H1 (cell line): ENCODE results near the gene CERS3. TPM values are rescaled to one million over a fixed set of nuclear protein-coding genes. Genes with fewer than 3 reads are reported as not detected.

Source experiments
- CTCF ChIA-PET: fragments of 300-600 bp; sonication (Branson Sonifier 250); formaldehyde crosslinking; loops from one replicate; lab custom pipeline; 2021; ENCODE audit not compliant: partially characterized antibody; lab: Charles Lee
- POLR2A ChIA-PET: fragments of 300-600 bp; sonication (Branson Sonifier 250); formaldehyde crosslinking; loops from one replicate; lab custom pipeline; 2021; ENCODE audit warnings: inconsistent platforms; ENCODE audit not compliant: partially characterized antibody; lab: Charles Lee
- DNase-seq, 2 experiments: peaks; one replicate each; pipeline versions ENCODE4 v3.0.0 to v3.0.0-alpha.2; 2010 to 2022; ENCODE audit warnings: low spot score in 2 of 2, low read depth in 1 of 2, mixed read lengths in 1 of 2
- FAIRE-seq: peaks from 2 replicates; lab custom pipeline; 2011; peaks lifted over from hg19 to GRCh38; lab: Jason Lieb, UNC
- H2AFZ ChIP-seq: 2 replicates; pipeline ENCODE4 v1.8.1; 2012; ENCODE audit warnings: low read length, inconsistent platforms
- H2AK5ac ChIP-seq: 2 replicates; pipeline ENCODE4 v1.6.1; 2013; ENCODE audit warnings: low read depth, low read length
- H2BK120ac ChIP-seq: replicated peaks from 2 replicates; pipeline ENCODE3; 2013; ENCODE audit warnings: low read depth, low read length, inconsistent platforms
- H2BK12ac ChIP-seq: 2 replicates; pipeline ENCODE4 v1.6.1; 2013; ENCODE audit warnings: low read depth, low read length
- H2BK15ac ChIP-seq: 2 replicates; pipeline ENCODE4 v1.6.1; 2013; ENCODE audit warnings: low read length
- H2BK20ac ChIP-seq: 2 replicates; pipeline ENCODE4 v1.6.1; 2013; ENCODE audit warnings: low read length
- H2BK5ac ChIP-seq: 2 replicates; pipeline ENCODE4 v1.6.1; 2013; ENCODE audit warnings: low read depth, low read length
- H3K14ac ChIP-seq: 2 replicates; pipeline ENCODE4 v1.6.1; 2013; ENCODE audit warnings: inconsistent platforms; ENCODE audit not compliant: insufficient read length
- H3K18ac ChIP-seq: 2 replicates; pipeline ENCODE4 v1.6.1; 2013; ENCODE audit warnings: low read length; ENCODE audit errors: extremely low read depth
- H3K23ac ChIP-seq: 2 replicates; pipeline ENCODE4 v1.6.1; 2013; ENCODE audit warnings: inconsistent platforms; ENCODE audit not compliant: insufficient read length
- H3K23me2 ChIP-seq: 2 replicates; pipeline ENCODE4 v1.6.1; 2013; ENCODE audit warnings: low read depth, low read length
- H3K27ac ChIP-seq: 2 replicates; pipeline ENCODE4 v1.6.1; 2011; ENCODE audit warnings: low read depth, low read length, inconsistent platforms
- H3K27me3 ChIP-seq, 4 experiments: replicated peaks in 1 of 4; 1 replicate in 1 of 4; 2 replicates in 3 of 4; pipeline versions ENCODE4 v1.6.1 to v1.8.1; 2011 to 2013; ENCODE audit warnings: low read length in 3 of 4, mild to moderate bottlenecking in 3 of 4, inconsistent platforms in 2 of 4, mixed read lengths in 2 of 4, moderate library complexity in 1 of 4; ENCODE audit not compliant: control insufficient read depth in 3 of 4, insufficient read depth in 3 of 4; ENCODE audit errors: extremely low read depth in 1 of 4
- H3K36me3 ChIP-seq, 4 experiments: 2 replicates each; pipeline versions ENCODE4 v1.6.1 to v1.8.1; 2011 to 2013; ENCODE audit warnings: mild to moderate bottlenecking in 4 of 4, low read length in 3 of 4, moderate library complexity in 2 of 4, control low read depth in 1 of 4, inconsistent platforms in 1 of 4; ENCODE audit not compliant: insufficient read depth in 4 of 4, control insufficient read depth in 2 of 4
- H3K4ac ChIP-seq: replicated peaks from 2 replicates; pipeline ENCODE3; 2013; ENCODE audit warnings: low read length, low read depth, mixed read lengths, inconsistent platforms; ENCODE audit not compliant: insufficient read length
- H3K4me1 ChIP-seq, 4 experiments: replicated peaks in 1 of 4; 1 replicate in 1 of 4; 2 replicates in 3 of 4; pipeline versions ENCODE4 v1.6.1 to v1.8.1; 2011 to 2013; ENCODE audit warnings: low read length in 3 of 4, inconsistent platforms in 2 of 4, mixed read lengths in 1 of 4; ENCODE audit not compliant: insufficient read depth in 4 of 4, control insufficient read depth in 3 of 4
- H3K4me2 ChIP-seq, 2 experiments: 2 replicates each; pipeline versions ENCODE4 v1.6.1 to v1.8.1; 2011 to 2013; ENCODE audit warnings: low read depth in 2 of 2, low read length in 2 of 2, control low read depth in 1 of 2, inconsistent platforms in 1 of 2, mild to moderate bottlenecking in 1 of 2; ENCODE audit not compliant: insufficient read depth in 1 of 2
- H3K4me3 ChIP-seq, 4 experiments: fragments of 200-600, 300-600 bp in 1 of 4; sonication (generic), shearing (Covaris generic), sonication (Bioruptor Twin) in 1 of 4; 2 replicates each; pipeline versions ENCODE4 v1.5.1 to v1.8.1; 2011 to 2016; ENCODE audit warnings: low read length in 4 of 4, low read depth in 3 of 4, control low read depth in 2 of 4, inconsistent platforms in 2 of 4, mild to moderate bottlenecking in 2 of 4, mixed read lengths in 1 of 4, moderate library complexity in 1 of 4; ENCODE audit not compliant: insufficient read depth in 2 of 4; ENCODE audit errors: extremely low read depth in 1 of 4
- H3K56ac ChIP-seq: replicated peaks from 2 replicates; pipeline ENCODE3; 2013; ENCODE audit warnings: low read depth, mild to moderate bottlenecking, mixed read lengths, low read length, inconsistent platforms; ENCODE audit not compliant: insufficient read length
- H3K79me1 ChIP-seq: 2 replicates; pipeline ENCODE4 v1.6.1; 2013; ENCODE audit warnings: low read depth, low read length, control low read depth
- H3K79me2 ChIP-seq, 2 experiments: 2 replicates each; pipeline versions ENCODE4 v1.6.1 to v1.8.1; 2012 to 2013; ENCODE audit warnings: low read length in 2 of 2, mild to moderate bottlenecking in 2 of 2, inconsistent platforms in 1 of 2; ENCODE audit not compliant: insufficient read depth in 2 of 2, control insufficient read depth in 1 of 2
- H3K9ac ChIP-seq, 4 experiments: replicated peaks in 1 of 4; 1 replicate in 1 of 4; 2 replicates in 3 of 4; pipeline versions ENCODE4 v1.6.1 to v1.8.1; 2011 to 2013; ENCODE audit warnings: low read depth in 3 of 4, low read length in 3 of 4, control low read depth in 2 of 4, mild to moderate bottlenecking in 2 of 4, moderate library complexity in 2 of 4, inconsistent platforms in 1 of 4; ENCODE audit errors: extremely low read depth in 1 of 4
- H3K9me3 ChIP-seq, 2 experiments: 2 replicates each; pipeline versions ENCODE4 v1.6.1 to v1.8.1; 2012 to 2013; ENCODE audit warnings: mild to moderate bottlenecking in 2 of 2, moderate library complexity in 2 of 2, control low read depth in 1 of 2, inconsistent platforms in 1 of 2, low read depth in 1 of 2, low read length in 1 of 2, mixed read lengths in 1 of 2; ENCODE audit not compliant: insufficient read depth in 2 of 2
- H4K20me1 ChIP-seq, 2 experiments: replicated peaks in 1 of 2; 2 replicates each; pipeline versions ENCODE3 to v1.8.1; 2011 to 2013; ENCODE audit warnings: inconsistent platforms in 2 of 2, low read length in 2 of 2, mild to moderate bottlenecking in 1 of 2; ENCODE audit not compliant: insufficient read depth in 2 of 2, control insufficient read depth in 1 of 2
- H4K5ac ChIP-seq: 2 replicates; pipeline ENCODE4 v1.6.1; 2013; ENCODE audit warnings: low read length, low read depth, mixed read lengths, inconsistent platforms; ENCODE audit not compliant: insufficient read length
- H4K8ac ChIP-seq: 2 replicates; pipeline ENCODE4 v1.8.0; 2013; ENCODE audit warnings: mild to moderate bottlenecking, moderate library complexity, low read length, inconsistent platforms; ENCODE audit not compliant: insufficient read depth; ENCODE audit errors: extremely low read depth
- H4K91ac ChIP-seq: replicated peaks from 2 replicates; pipeline ENCODE3; 2013; ENCODE audit warnings: low read length, mixed read lengths, inconsistent platforms; ENCODE audit not compliant: insufficient read length
- ASH2L ChIP-seq: fragments of 200-600, 300-600 bp; sonication (generic); IDR thresholded peaks from one replicate; pipeline ENCODE4 v1.7.1; 2017; ENCODE audit warnings: low read length
- BCL11A ChIP-seq, 2 experiments: IDR thresholded peaks; one replicate each; pipeline ENCODE4 v1.6.1; 2011; ENCODE audit warnings: low read depth in 2 of 2, low read length in 2 of 2, mild to moderate bottlenecking in 2 of 2
- CBX8 ChIP-seq: fragments of 300-800, 300-1000 bp; sonication (generic); IDR thresholded peaks from 2 replicates; pipeline ENCODE4 v1.7.1; 2016; ENCODE audit warnings: low read depth, low read length, borderline replicate concordance
- CREB1 ChIP-seq: IDR thresholded peaks from 2 replicates; pipeline ENCODE4 v1.6.1; 2012; ENCODE audit warnings: inconsistent platforms
- EGR1 ChIP-seq: IDR thresholded peaks from 2 replicates; pipeline ENCODE4 v1.6.1; 2011; ENCODE audit warnings: low read depth, low read length, borderline replicate concordance
- FOSL1 ChIP-seq: IDR thresholded peaks from 2 replicates; pipeline ENCODE4 v1.6.1; 2011; ENCODE audit warnings: mild to moderate bottlenecking, low read depth, low read length, moderate library complexity; ENCODE audit not compliant: insufficient read depth
- HDAC6 ChIP-seq: IDR thresholded peaks from one replicate; pipeline ENCODE4 v1.7.1; 2012; ENCODE audit warnings: low read depth, mild to moderate bottlenecking, inconsistent platforms, low read length, moderate library complexity
- JUN ChIP-seq: IDR thresholded peaks from 2 replicates; pipeline ENCODE4 v1.6.1; 2011; ENCODE audit warnings: low read depth, mild to moderate bottlenecking, improper control_type of control experiment, low read length
- KDM4A ChIP-seq: IDR thresholded peaks from one replicate; pipeline ENCODE4 v1.7.1; 2012; ENCODE audit warnings: low read depth, mild to moderate bottlenecking, moderate library complexity, low read length, inconsistent platforms; ENCODE audit not compliant: severe bottlenecking
- NRF1 ChIP-seq: IDR thresholded peaks from 2 replicates; pipeline ENCODE4 v1.6.1; 2011; ENCODE audit warnings: mild to moderate bottlenecking, low read depth, low read length, improper control_type of control experiment
- PHF8 ChIP-seq: fragments of 200-600 bp; sonication (generic); conservative IDR thresholded peaks from 2 replicates; pipeline ENCODE4 v1.7.1; 2012; ENCODE audit warnings: low read depth, mild to moderate bottlenecking, inconsistent platforms, low read length, moderate library complexity
- SIRT6 ChIP-seq: IDR thresholded peaks from one replicate; pipeline ENCODE4 v1.7.1; 2012; ENCODE audit warnings: low read length, inconsistent platforms
- SP1 ChIP-seq: IDR thresholded peaks from 2 replicates; pipeline ENCODE4 v1.6.1; 2011; ENCODE audit warnings: low read depth, low read length
- SP4 ChIP-seq: IDR thresholded peaks from 2 replicates; pipeline ENCODE4 v1.6.1; 2012; ENCODE audit warnings: low read length, inconsistent platforms
- ZNF274 ChIP-seq: IDR thresholded peaks from 2 replicates; pipeline ENCODE4 v1.7.0; 2012; ENCODE audit warnings: low read length, borderline replicate concordance; ENCODE audit errors: extremely low read depth
- WGBS, 2 experiments: shearing (Covaris generic) in 1 of 2; methylation state at CpG; one replicate each; pipeline versions ENCODE4 v1.1.6 to v1.1.7; 2013 to 2015; ENCODE audit warnings: low lambda C conversion rate in 2 of 2, mixed read lengths in 2 of 2, inconsistent platforms in 1 of 2, low coverage in 1 of 2, missing lambda C conversion rate in 1 of 2; ENCODE audit not compliant: insufficient replicate concordance in 2 of 2, insufficient coverage in 1 of 2, insufficient read length in 1 of 2; ENCODE audit errors: extremely low coverage in 1 of 2, missing lambda C conversion rate in 1 of 2; 5-methylcytosine and 5-hydroxymethylcytosine counted together
- polyA plus RNA-seq, 7 experiments: library from polyadenylated mRNA; depleted of rRNA in 3 of 7; stranded (reverse) in 5 of 7; unstranded in 2 of 7; fragments of >200 nt in 5 of 7; fragments of 200-250 nt in 2 of 7; gene quantifications; 1 replicate in 5 of 7; 2 replicates in 1 of 7; 4 replicates in 1 of 7; pipeline versions ENCODE4 v1.2.1 to v1.2.3, GENCODE V29; 2011 to 2013; ENCODE audit warnings: missing spikeins in 2 of 7, mixed read lengths in 2 of 7
- total RNA-seq: library from RNA; stranded (reverse); fragmentation: NEBNext Ultra II Directional; extraction: Animal tissue kit (Norgen Biotek cat#: 25700); gene quantifications from 2 replicates; pipeline ENCODE4 v1.2.1, GENCODE V29; 2021

Gene CERS3
- total and polyA plus RNA-seq, 2 of the 8 experiments (the other 6 are each of a cell fraction or from before 2014, with no cell fraction given) = 0.62 TPM; not detected in 1

DNA sequence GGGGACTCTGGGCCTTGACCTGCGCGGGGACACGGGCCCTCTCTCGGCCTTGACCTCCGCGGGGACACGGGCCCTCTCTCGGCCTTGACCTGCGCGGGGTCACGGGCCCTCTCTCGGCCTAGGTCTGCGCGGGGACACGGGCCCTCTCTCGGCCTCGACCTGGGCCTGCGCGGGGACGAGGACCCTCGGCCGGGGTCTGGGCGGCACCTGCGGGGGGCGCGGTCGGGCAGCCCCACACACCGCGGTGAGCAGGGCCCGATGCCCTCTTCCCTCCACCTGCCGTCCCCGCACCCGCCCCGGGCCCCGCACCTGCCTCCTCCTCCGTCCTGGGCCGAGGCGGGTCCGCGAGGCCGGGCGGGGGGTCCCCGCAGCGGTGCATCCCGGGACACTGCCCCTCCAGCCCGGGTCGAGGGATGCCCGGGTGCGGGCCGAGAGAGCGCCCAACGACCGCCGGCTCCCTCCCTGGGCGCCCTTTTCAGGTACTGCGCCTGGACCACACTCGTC lies 15.6 kb upstream of the CERS3 start:
- Histone ChIP-seq H3K9ac (no peak overlapping the region), H3K27me3 (no peaks in the 10 kb centered on the region), H2BK12ac (no peak overlapping the region), H3K14ac (no peak overlapping the region), H3K79me2 (no peaks in the 10 kb centered on the region), H4K91ac (no peak overlapping the region), H3K56ac (no peak overlapping the region), H2AK5ac (no peak overlapping the region), H3K4me3 (no peak overlapping the region), H2BK120ac (no peak overlapping the region), H3K9me3 (peaks cover 33 to 45% of the 10 kb centered on the region in 2 experiments; a peak in 3 of 4 replicates), H2BK5ac (no peak overlapping the region), H3K23me2 (no peaks in the 10 kb centered on the region), H2BK15ac (no peak overlapping the region), H3K4me1 (no peaks in the 10 kb centered on the region), H4K20me1 (no peaks in the 10 kb centered on the region), H3K27ac (no peak overlapping the region), H4K8ac (no peak overlapping the region), H3K4ac (no peak overlapping the region), H2AFZ (no peak overlapping the region), H3K4me2 (no peak overlapping the region), H2BK20ac (no peak overlapping the region), H3K23ac (no peak overlapping the region), H4K5ac (no peak overlapping the region), H3K36me3 (no peaks in the 10 kb centered on the region), H3K18ac (no peak overlapping the region), H3K79me1 (no peaks in the 10 kb centered on the region)
- POLR2A ChIA-PET = no interaction called here
- DNase-seq (no peak), FAIRE-seq (no peak)
- CTCF ChIA-PET = no interaction called here
- 94% methylated on average over 6 of the region's 57 CpGs; no CpG with 5 or more reads in 1 of the 2 experiments for WGBS, 2 experiments
- TF ChIP-seq KDM4A (no peak), PHF8 (no peak), SP1 (no peak), HDAC6 (no peak), ZNF274 (no peak), EGR1 (no peak), ASH2L (no peak), CBX8 (no peak), JUN (no peak), CREB1 (no peak), BCL11A (IDR thresholded peaks at IDR 0.05; ENCODE audit: low read depth in 2 of 2, low read length in 2 of 2) (no peak), NRF1 (no peak), SP4 (no peak), SIRT6 (no peak), FOSL1 (no peak)
